Vagina (tissue), 2 donors: ENCODE data around the gene GP1BA. TPM values are rescaled to one million over a fixed set of nuclear protein-coding genes. Genes with fewer than 3 reads are reported as not detected.

Source experiments
- DNase-seq, 2 donors: peaks; one replicate each; pipeline ENCODE4 v3.0.0-alpha.2; 2017; ENCODE audit errors: extremely low spot score in 2 of 2
- H3K27ac ChIP-seq: fragments of 200-600 bp; sonication (generic); one replicate; pipeline ENCODE4 v1.5.1; 2019
- H3K27me3 ChIP-seq: fragments of 200-600 bp; sonication (generic); one replicate; pipeline ENCODE4 v1.5.1; 2019
- H3K36me3 ChIP-seq, 2 donors: fragments of 200-600 bp; sonication (generic); one replicate each; pipeline ENCODE4 v1.5.1; 2017 to 2019
- H3K4me1 ChIP-seq: fragments of 200-600 bp; sonication (generic); one replicate; pipeline ENCODE4 v1.5.1; 2019
- H3K4me3 ChIP-seq, 2 donors: fragments of 200-600 bp; sonication (generic); 1 replicate in 1 of 2; 2 replicates in 1 of 2; pipeline ENCODE4 v1.5.1; 2016 to 2019
- H3K9me3 ChIP-seq: fragments of 200-600 bp; sonication (generic); one replicate; pipeline ENCODE4 v1.5.1; 2019
- POLR2A ChIP-seq, 2 donors: fragments of 450-650 bp; IDR thresholded peaks; one replicate each; pipeline ENCODE4 v1.6.1; 2017; ENCODE audit warnings: antibody characterized with exemption in 2 of 2, mild to moderate bottlenecking in 2 of 2, moderate library complexity in 2 of 2
- POLR2AphosphoS5 ChIP-seq, 2 donors: sonication (generic); formaldehyde crosslinking; IDR thresholded peaks; one replicate each; pipeline ENCODE4 v1.9.0; 2017; ENCODE audit warnings: antibody characterized with exemption in 2 of 2, mild to moderate bottlenecking in 2 of 2, low read depth in 1 of 2; ENCODE audit not compliant: insufficient read depth in 1 of 2
- intact Hi-C: fragments of 100-400 bp; cut with DNase I; formaldehyde crosslinking; loops from one replicate; pipeline ENCODE4 v1.15.1; 2023
- total RNA-seq: library from RNA; depleted of rRNA; stranded (reverse); fragments of >200 nt; gene quantifications from one replicate; pipeline ENCODE4 v1.2.3, GENCODE V29; 2016
- TF ChIP-seq, protein P1 (sequence below), 3 experiments: fragments of 450-650 bp in 2 of 3; fragments of 200-600 bp in 1 of 3; sonication (generic) in 1 of 3; IDR thresholded peaks; one replicate each; pipeline ENCODE4 v1.5.1; 2017 to 2019; ENCODE audit warnings: antibody characterized with exemption in 3 of 3, mild to moderate bottlenecking in 2 of 3, moderate library complexity in 2 of 3

The GP1BA gene
- not detected for total RNA-seq

DNA sequence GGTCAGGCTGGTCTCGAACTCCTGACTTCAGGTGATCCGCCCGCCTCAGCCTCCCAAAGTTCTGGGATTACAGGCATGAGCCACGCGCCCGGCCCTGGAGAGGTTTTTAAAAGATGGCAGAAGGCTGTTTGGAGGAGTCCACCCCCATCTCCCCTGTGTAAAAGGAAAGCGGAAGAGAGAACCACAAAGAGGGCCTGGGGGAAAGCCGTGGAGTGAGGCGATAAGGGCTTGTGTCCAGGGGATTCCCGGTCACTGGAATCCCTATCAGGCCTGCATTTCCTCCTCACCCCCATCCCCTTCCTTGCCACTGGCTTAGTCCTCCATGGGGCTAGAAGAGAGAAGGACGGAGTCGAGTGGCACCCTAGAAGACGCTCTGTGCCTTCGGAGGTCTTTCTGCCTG, at the start of gene GP1BA:
Gene GP1BA (plus strand): TSS at position 315 of the 400 bp plus-strand sequence. CDS start 328 bp downstream, outside the sequence.
- peaks cover 10% of the 10 kb centered on the region for H3K4me1 ChIP-seq
- DNase-seq: no peak
- intact Hi-C loops: no loop called here
- no peaks in the 10 kb centered on the region for H3K9me3 ChIP-seq
- H3K4me3 ChIP-seq: no peak within 1 kb of the TSS
- H3K27ac ChIP-seq: no peak within 1 kb of the TSS
- H3K27me3 ChIP-seq: no peaks in the 10 kb centered on the region
- no peak for TF ChIP-seq POLR2AphosphoS5 (IDR thresholded peaks at IDR 0.05; ENCODE audit: insufficient read depth in 1 of 2, low read depth in 1 of 2)
- TF ChIP-seq, protein P1, sequence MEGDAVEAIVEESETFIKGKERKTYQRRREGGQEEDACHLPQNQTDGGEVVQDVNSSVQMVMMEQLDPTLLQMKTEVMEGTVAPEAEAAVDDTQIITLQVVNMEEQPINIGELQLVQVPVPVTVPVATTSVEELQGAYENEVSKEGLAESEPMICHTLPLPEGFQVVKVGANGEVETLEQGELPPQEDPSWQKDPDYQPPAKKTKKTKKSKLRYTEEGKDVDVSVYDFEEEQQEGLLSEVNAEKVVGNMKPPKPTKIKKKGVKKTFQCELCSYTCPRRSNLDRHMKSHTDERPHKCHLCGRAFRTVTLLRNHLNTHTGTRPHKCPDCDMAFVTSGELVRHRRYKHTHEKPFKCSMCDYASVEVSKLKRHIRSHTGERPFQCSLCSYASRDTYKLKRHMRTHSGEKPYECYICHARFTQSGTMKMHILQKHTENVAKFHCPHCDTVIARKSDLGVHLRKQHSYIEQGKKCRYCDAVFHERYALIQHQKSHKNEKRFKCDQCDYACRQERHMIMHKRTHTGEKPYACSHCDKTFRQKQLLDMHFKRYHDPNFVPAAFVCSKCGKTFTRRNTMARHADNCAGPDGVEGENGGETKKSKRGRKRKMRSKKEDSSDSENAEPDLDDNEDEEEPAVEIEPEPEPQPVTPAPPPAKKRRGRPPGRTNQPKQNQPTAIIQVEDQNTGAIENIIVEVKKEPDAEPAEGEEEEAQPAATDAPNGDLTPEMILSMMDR (IDR thresholded peaks at IDR 0.05): no peak
- TF ChIP-seq POLR2A (IDR thresholded peaks at IDR 0.05): no peak
- H3K36me3 ChIP-seq: peaks cover 0 to 6% of the 10 kb centered on the region in 2 donors

- Histone ChIP-seq H3K4me3 (no peak overlapping the region), H3K9me3 (no peaks in the 10 kb centered on the region), H3K27me3 (no peaks in the 10 kb centered on the region), H3K4me1 (no peaks in the 10 kb centered on the region), H3K27ac (no peak overlapping the region), H3K36me3 (peaks cover 0 to 51% of the 10 kb centered on the region in 2 donors)
- peak in 1 of 2 donors; percentile 75 for DNase-seq
- TF ChIP-seq POLR2A (IDR thresholded peaks at IDR 0.05) (no peak), POLR2AphosphoS5 (IDR thresholded peaks at IDR 0.05; ENCODE audit: insufficient read depth in 1 of 2, low read depth in 1 of 2) (no peak)
- TF ChIP-seq, protein P1 (IDR thresholded peaks at IDR 0.05): no peak
- intact Hi-C loops: no loop called here
Measured at GRCh38 chr17:4884489-4884888, 47.6 kb upstream of the GP1BA start.

DNA sequence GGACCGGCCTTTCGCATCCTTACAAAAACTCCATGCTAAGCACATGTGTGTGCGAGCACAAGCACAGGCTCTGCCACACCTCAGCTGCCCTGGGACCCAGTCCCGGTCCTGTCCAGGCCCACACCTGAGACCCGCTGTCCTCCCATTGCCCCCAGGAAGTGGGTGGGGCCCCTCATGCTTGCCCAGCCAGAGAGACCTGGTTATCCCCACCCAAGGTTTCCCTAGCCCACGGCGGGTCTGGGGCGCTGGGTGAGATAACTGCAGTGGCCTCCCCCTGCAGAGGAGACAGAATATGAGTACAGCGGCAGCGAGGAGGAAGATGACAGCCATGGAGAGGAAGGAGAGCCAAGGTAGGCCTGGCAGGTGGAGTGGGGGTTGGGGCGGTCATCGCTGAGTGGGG, 45.2 kb upstream of the GP1BA start:
- no peaks in the 10 kb centered on the region for H3K27me3 ChIP-seq
- no peak for DNase-seq
- no peaks in the 10 kb centered on the region for H3K9me3 ChIP-seq
- no peak overlapping the region for H3K4me3 ChIP-seq
- TF ChIP-seq POLR2AphosphoS5 (IDR thresholded peaks at IDR 0.05; ENCODE audit: insufficient read depth in 1 of 2, low read depth in 1 of 2) (no peak), POLR2A (IDR thresholded peaks at IDR 0.05) (no peak)
- TF ChIP-seq, protein P1 (IDR thresholded peaks at IDR 0.05): no peak
- peaks cover 0 to 66% of the 10 kb centered on the region in 2 donors for H3K36me3 ChIP-seq
- intact Hi-C loops: loop anchor here (5.0 kb wide), 1 partner anchor 155 kb away; the partner anchor contains the start of gene MED11
- H3K4me1 ChIP-seq: no peaks in the 10 kb centered on the region
- no peak overlapping the region for H3K27ac ChIP-seq

GRCh38 chr17:4887581-4887980, 44.5 kb upstream of the GP1BA start:
- H3K36me3 ChIP-seq: peaks cover 0 to 73% of the 10 kb centered on the region in 2 donors
- no peaks in the 10 kb centered on the region for H3K27me3 ChIP-seq
- no peaks in the 10 kb centered on the region for H3K4me1 ChIP-seq
- no peak for DNase-seq
- H3K9me3 ChIP-seq: no peaks in the 10 kb centered on the region
- TF ChIP-seq, protein P1 (IDR thresholded peaks at IDR 0.05): no peak
- TF ChIP-seq POLR2A (IDR thresholded peaks at IDR 0.05): no peak
- no peak overlapping the region for H3K27ac ChIP-seq
- intact Hi-C loops: loop anchor here (5.0 kb wide), 1 partner anchor 155 kb away; the partner anchor contains the start of gene MED11
- no peak overlapping the region for H3K4me3 ChIP-seq
